HG02938 (cell line): ENCODE measurements around the gene SLC38A10.
A peak's percentile ranks its signal among the peaks of the same experiment; 100 is the strongest.
"Not testable (repeated sequence)": the region's sequence is repeated elsewhere in the genome, so short reads cannot be mapped to it uniquely, and the experiment has no call there.

Experiments used
- ATAC-seq: cut with Tn5 transposase; IDR thresholded peaks from one replicate; pipeline ENCODE4 v1.9.1; 2021; ENCODE audit warnings: mild to moderate bottlenecking, moderate library complexity; ENCODE audit not compliant: unreplicated experiment

Gene SLC38A10

DNA sequence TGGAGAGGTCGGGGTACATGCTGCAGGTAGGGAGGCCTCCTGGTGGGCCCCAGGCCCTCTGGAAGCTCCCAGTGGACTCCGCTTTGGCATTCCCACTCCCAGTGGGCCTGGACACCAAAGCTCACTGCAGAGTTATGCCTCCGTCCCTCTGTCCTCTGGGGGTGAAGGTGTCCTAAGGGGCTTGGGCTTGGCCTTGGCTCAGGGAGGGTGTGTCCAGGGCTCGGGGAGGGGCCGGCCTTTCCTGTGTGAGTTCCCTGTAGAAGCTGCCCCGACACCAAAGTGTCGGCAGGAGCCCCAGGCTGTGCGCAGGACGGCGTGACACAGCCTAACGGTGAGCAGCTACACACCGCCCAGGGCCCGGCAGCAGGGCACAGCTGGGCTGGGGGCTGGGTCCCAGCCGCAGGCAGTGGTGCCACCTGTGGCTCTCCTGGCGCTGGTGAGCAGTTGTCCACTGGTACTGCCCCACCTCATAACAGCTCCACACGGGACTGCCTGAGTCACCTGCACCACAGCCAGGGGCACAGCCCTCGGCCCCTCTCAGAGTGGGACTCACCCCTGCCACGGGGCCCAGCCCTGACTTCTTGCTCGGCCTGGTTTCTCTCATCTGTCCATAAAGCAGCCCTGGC is 62.4 kb downstream of the SLC38A10 start:
- no peak for ATAC-seq

DNA sequence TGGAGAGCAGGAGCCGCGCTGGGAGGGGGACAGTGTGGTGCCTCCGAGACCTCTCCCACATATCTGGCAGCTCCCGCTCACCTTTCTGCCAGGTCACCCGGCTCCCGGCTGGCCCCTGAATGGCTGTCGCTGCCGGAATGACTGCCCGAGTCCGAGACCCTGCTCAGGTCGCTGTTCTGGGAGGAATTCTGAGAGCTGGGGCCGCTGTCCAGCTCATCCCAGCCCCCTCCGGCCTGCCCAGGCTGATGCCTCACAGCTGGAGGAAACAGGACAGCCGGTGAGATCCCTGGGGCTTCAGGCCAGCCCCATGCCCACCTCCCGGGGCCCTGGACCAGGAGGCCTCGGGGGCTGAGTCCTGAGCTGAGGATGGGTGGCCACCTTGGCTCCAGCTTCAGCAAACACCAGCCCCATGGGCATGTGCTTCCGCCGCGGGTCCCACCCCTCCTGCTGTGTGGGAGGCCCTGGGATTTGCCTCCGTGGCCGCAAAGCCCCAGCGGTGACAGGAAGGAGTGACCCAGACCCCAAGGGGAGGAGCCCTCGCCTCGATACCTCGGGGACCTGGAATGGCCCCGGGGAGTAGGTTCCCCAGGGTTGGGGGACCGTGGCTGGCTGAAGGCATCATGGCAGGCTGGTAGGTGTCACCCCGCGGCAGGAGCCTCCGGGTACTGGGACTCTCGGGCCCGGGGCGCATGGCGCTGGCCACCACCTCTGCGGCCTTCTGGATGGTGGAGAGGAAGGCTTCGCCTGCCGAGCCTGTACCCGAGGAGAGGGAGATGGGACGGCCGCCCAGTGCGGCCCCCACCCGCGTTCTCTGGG is 63.1 kb downstream of the SLC38A10 start:
- ATAC-seq: no peak

DNA sequence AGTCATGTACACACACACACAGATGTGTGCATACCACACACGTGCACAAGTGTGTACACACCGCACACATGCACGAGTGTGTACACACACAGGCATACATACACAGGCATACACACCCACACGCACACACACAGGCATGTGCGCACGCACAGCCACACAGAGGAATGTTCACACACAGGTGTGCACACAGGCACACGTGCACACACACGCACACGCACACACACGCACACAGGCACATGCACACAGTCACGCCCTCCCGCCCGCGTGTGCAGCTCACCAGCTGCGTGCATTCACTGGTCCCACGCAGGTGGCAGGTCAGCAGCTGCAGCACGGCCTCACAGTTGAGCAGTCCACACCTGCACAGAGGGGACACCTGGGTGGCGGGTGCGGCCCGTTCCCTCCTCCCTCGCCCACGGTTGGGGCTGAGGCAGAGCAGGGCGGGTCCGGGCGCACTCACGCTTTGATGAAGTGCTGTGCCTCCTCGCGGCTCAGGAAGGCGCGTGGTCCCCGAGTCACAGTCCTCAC is 63.9 kb downstream of the SLC38A10 start:
- no peak for ATAC-seq

DNA sequence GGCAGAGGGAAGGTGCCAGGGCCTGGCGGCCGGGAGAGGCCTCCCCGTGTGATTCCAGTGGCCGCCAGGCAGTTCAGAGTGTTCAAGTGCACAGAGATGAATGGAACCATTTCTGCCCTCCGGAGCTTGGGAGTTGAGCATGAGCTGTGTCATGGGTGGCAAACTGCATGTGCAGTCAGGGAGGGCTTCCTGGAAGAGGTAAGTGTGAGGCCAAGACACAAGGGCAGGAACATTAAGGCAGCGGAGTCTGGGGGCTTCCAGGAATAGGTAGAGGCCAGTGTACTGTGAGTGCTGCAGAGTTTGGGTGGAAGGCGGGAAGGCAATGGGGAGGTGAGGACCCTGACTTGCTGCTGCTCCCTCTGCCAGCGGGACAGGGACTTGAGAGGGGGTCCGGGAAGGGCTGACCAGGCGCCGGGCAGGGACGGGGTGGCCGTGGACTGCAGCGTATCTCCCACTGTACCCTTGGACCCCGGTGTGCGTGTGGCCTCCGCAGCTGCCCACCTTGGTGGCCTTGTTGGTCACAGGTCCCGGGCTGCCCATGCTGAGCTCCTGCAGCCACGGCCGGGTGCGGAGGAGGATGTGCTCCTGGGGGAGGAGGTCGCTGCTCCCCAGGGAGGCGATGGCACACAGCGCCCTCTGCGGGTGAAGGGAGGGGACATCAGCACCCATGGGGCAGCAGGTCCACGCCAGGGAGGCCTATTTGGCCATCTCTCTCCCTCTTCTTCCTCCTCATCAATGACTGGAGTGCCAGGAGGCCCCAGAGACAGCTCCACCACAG is 64.9 kb downstream of the SLC38A10 start:
- no peak for ATAC-seq

DNA sequence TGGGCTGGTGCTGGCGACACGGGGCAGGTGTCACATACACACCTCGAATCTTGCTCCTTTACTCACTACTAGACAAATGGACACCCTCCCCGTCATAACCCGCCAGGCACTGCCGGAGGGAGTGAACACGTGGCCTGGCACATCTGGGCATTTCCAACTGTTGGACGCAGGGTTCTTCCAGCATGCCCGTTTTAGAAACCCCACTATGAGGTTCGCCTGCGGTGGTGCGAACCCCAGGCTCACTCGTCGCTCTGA is 65.5 kb downstream of the SLC38A10 start:
- ATAC-seq: no peak

DNA sequence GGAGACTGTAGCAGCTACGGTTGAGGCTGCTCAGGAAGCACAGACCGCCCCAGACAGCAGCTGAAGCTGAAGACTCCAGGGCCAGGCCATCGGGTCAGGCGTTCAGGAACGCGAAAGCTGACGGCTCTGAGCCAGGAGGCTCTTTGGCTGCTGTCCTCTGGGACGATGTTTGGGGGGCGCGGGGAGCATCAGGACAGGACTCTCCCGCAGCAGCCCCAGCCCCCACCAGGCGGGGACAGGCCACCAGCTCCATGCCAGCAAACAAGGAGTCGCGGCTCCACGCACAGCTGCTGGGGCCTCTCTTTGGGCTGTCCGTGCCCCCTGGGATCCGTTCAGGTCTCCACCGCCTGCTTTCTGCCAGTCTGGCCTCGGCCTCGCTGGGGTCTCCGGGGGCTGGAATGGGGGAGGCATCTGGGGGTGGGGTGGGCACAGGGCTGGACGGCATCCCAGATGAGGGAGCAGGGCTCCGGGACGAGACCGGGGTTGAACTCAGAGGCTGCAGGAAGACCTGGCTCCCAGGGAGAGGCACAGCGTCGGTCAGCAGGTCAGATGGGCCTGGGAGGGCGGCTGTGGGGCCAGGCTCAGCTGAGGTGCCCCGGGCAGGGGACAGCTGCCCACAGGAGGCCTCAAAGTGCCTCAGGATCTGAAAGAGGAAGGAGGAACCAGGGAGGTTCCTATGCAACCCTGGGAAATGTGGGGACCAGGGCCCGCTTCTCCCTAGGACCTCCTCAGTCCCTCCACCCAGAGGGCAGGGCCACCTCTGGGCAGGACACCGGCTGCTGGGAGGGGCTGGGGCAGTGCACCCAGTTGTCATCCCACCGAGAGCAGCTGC is 66.1 kb downstream of the SLC38A10 start:
- ATAC-seq: no peak

DNA sequence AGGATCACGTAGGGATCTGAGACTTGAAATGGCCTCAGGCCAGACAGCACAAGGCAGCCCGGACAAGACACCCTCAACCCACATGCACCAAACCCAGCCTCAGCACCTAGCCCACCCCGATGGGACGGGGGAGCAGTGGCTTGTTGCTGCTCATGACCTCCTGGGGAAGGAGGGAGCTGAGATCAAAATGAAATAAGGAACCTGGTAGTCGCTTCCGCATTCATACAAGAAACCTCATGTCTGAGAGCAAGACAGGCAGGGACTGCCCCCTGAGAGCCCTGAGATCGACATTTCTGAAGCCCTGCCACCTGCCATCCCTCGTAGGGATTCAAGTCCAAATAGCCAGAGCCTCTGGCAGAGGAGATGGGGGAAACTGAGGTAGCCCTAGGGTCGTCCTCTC is 66.7 kb downstream of the SLC38A10 start:
- ATAC-seq: no peak

DNA sequence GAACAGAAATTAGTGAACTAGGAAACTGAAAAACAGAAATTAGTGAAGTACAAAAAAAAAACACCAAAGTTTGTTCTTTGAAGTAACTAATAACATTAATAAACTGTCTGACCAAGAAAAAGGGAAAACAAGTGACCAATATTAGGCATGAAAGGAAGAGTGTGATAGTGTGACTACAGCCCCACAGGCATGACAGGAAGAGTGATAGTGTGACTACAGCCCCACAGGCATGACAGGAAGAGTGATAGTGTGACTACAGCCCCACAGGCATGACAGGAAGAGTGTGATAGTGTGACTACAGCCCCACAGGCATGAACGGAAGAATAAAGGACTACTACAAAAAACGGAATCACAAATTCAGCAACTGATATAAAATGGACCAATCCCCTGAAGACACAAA is 67.5 kb downstream of the SLC38A10 start:
- ATAC-seq: not testable (repeated sequence)

DNA sequence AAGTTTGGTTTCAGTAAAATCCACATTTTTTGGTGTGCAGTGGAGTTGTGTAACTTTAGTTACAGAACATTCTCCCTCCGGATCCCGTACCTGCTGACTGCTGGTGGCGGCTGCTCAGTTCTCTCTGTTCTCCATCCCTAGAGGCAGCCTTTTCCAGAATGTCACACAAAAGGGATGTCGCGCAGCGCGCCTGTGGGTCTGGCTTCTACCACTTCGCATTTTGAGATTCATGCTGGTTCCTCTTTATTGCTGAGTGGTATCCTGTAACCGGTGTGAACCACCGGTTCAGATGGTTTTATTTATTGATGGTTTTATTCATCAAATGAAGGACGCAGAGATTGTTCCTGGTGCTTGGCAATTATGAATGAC is 71.4 kb downstream of the SLC38A10 start:
- ATAC-seq: no peak

DNA sequence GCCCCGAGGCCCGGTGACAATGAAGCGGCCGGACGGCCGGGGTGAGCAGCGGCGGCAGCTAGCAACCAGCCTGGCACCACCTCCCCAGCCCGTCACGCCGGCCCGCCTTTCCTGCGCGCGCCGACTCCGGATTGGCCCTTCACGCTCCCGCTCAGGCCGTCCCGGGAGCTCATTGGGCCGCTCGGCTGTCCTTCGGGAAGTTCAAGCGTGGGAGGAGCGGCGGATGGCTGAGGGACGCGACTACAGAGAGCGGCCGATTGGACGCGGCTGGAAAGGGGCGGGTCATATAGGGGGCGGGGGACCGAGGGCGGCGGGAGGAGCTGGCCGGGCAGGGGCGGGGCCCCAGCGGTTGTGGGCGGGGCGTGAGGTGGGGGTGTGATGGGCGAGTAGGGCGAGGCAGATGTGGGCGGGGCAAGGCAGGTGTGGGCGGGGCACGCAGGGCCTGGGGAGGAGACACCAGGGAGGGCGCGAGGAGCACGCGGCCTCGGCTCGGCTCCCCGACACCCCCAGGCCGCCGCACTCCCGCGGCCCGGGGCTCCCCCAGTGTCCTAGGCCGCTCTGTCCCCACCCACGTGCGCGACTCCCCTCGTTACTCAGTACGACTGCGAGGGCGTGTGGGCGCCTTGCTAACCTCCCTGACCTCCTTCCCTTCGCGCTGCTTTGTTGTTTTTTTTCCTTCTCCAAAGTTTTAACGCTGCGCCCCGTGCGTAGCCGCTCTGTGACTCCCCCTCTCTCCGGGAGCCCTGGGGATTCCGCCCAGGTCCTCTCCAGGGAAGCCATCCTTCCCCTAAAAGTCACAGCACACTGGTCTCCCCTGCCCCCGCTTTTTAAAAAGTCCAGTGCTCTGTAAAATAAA is 72.0 kb downstream of the SLC38A10 start, which contains the start of gene CEP131:
Gene CEP131, minus strand, starts transcription at position 60 of the 856 bp plus-strand sequence. CDS start 2,909 bp downstream, outside the sequence.
- peak; percentile 97 for ATAC-seq

DNA sequence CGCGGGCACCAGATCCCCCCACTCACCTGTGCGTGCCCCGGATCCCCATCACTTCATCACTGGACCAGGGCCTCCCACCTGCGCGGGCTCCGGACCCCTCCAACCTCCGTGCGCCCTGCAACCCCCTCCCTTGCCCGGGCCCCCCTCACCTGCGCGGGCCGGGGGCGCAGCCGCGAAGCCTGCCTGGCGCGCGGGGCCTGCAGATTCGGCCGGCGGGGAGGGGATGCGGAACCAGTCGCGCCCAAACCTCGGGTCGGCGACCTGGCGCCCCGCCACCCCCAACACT is 72.5 kb downstream of the SLC38A10 start:
- ATAC-seq: no peak

DNA sequence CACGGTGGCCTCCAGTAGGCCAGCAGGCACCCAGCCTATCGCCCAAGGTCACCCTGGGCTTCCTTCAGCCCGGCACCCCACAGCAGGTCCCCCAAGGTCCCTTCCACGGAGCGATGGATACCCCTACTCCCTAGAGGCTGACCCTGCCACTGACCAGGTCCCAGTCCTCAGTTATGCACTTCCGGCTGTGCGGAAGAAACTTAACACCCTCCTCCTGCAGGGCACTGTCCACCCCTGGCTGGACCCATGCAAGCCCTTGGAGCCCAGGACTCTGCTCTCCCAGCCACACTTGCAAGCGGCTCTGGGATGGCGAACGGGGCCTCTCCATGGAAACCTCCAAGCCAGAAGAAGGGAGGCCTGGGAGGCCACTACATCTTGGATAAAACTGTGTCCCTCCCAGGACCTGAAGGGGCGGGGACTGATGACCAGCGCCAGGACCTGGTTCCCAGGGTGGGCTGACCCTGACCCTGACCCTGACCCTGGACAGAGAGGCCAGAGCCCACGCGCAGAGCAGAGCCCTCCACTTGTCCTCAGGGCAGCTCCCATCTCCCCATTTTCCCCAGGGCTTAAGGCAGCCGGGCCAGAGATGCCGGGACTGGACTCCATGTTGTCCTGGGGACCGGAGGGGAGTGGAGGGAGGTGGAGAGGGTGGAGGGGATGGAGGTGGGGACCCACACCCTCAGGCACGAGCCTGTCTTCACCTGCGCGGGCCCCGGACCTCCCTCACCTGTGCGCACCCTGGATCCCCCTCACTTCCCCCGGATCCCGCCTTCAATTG is 73.1 kb downstream of the SLC38A10 start:
- ATAC-seq: no peak

DNA sequence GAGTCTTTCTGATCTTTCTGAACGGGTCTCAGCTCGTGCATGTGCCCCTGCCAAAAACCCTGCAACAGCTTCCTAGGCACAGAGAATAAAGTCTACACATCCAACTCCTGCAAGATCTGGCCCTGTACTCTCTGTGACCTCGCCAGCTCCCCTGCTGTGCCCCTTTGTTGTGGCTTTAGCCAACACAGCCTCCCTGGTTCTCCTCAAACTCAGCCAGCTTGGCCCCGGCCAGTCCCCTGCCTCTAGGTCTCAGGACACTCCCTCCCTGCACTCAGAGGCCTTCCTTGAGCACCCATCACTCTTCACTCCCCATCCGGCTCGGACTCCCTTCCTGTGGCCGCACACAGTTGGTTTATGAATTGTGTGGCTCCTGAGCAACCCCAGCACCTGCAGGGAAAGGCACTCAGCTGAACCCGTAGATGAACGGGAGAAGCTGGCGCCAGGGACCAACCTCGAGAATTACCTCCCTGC is 73.7 kb downstream of the SLC38A10 start:
- no peak for ATAC-seq

DNA sequence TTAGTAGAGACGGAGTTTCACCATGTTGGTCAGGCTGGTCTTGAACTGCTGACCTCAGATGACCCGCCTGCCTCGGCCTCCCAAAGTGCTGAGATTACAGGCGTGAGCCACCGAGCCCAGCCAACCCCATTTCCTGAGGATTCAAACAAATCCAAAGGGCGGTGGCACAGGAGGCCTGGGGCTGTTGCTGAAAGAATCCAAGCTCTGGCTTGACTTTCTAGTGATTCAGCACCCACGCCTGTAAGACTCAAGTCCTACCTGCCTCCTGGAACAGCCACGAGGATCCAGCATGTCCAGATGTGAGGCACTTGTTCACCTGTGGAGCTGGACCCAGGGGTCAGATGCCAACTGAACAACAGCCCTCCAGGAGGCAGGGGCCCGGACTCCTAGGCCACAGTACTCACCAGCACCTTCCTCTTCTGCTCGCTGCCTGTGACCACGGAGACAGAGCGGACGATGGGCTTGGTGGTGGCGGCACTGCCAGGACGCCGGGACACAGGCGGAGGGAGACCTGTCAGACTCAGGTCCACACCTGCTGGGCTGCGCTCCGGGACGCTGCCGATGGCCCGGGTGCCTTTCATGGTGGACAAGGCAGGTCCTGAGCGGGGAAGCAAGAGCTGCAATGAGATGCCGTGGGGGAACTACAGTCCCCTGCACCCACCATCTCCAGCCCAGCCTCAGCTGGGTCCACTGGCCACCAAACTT is 75.5 kb downstream of the SLC38A10 start:
- ATAC-seq: no peak

DNA sequence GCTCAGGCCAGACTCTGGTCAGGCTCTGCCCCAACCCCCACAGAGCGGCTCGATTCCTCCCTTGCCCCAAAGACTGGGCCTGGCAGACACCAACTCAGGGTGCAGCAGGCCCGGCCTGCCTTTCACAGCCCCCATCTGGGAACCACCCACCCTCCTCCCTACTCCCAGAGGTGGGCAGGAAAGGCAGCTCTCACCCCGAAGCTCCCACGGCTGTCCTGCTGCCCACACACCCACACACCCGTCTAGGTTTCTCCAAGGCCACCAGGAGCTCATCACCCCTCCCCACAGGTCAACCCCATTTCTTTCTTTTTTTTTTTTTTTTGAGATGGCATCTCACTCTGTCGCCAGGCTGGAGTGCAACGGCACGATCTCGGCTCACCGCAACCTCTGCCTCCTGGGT is 76.1 kb downstream of the SLC38A10 start:
- ATAC-seq: no peak

DNA sequence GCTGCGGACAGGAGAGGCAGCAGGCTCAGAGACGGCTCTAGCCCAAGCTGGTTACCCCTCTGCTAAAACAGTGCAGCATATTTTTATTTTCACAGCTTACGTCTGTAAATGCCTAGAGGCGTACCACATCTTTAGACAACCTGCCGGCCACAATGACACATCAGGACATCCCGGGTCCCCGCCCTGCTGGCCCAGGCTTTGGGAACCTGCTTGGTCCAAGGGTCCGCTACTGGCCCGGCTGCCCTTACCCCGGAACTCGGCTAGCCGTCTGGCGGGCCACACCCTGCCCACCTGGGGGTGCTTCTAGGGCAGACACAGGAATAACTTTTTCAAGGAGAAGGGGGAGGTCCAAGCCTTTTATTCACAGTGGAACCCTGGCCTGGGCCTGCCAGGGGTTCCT is 76.6 kb downstream of the SLC38A10 start:
- ATAC-seq: no peak

DNA sequence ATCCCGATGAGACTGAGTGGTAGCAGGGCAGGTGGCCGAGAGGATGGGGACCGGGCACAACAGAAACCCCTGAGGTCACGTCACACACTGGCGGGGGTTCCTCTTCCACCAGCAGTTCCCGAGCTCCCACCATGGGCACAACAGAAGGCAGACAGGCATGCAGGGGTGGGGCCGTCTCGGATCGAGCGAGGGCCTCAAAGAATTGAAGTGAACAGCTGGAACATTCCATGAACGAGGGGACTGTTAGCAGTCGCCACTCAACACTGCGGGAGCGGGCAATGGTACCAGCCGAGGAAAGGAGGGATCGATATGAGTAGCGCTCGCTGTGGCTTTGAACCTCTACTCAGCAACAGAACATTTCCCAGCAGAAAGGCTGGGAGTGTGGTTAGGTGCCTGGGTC is 77.6 kb downstream of the SLC38A10 start:
- no peak for ATAC-seq

DNA sequence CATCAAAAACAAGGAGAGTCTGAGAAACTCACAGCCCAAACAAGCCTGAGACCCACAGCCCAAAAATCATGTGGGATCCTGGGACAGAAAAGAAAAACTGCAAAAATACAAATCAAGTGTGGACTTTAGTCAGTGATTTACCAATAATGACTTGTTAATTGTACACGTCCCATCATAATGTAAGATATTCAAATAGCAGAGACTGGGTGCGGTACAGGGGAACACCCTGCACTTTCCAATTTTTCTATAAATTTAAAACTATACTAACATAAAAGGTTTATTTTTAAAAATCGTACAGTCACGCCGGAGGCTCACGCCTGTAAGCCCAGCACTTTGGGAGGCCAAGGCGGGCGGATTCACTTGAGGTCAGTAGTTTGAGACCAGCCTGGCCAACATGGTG is 81.1 kb downstream of the SLC38A10 start:
- no peak for ATAC-seq

DNA sequence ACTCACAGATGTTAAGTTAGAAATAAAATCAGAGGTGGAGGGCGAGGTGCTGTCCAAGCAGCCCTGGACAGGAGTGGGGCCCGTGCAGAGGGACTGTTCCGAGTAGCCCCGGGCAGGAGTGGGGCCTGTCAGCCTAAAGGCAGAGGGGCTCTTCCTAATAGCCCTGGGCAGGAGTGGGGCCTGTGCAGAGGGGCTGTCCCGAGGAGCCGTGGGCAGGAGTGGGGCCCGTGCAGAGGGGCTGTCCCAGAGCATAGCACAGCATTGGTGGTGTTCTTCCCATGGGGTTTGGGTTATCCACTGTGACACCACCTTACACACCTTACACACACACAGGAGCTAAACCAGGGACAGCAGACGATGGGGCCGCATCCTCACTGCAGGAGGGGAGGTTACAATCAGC is 82.7 kb downstream of the SLC38A10 start:
- ATAC-seq: no peak
